ENCODE data around the gene GRIK2. TPM values are rescaled to one million over a fixed set of nuclear protein-coding genes. Genes with fewer than 3 reads are reported as not detected.

Gene GRIK2
- total RNA-seq, 4 donors from 2014 or later: 4.7 to 16.2 (median 7.5) TPM

- no peak overlapping the region for H3K4me3 ChIP-seq
- TF ChIP-seq EP300 (IDR thresholded peaks at IDR 0.05) (no peak), CTCF (IDR thresholded peaks at IDR 0.05) (no peak), POLR2A (IDR thresholded peaks at IDR 0.05) (no peak)
- H3K36me3 ChIP-seq: no peaks in the 10 kb centered on the region
- H3K4me1 ChIP-seq: no peaks in the 10 kb centered on the region
- DNase-seq (ENCODE audit: low spot score in 2 of 2): no peak
- H3K27ac ChIP-seq: no peak overlapping the region
- WGBS, 2 donors: 44 to 77% methylated on average over 3 of the region's 3 CpGs
- H3K9me3 ChIP-seq: no peaks in the 10 kb centered on the region
- no peaks in the 10 kb centered on the region for H3K27me3 ChIP-seq
Observed at GRCh38 chr6:101486124-101486523, 92.6 kb downstream of the GRIK2 start.

- H3K4me1 ChIP-seq: no peaks in the 10 kb centered on the region
- no peak overlapping the region for H3K27ac ChIP-seq
- no peaks in the 10 kb centered on the region for H3K27me3 ChIP-seq
- no peaks in the 10 kb centered on the region for H3K36me3 ChIP-seq
- no peaks in the 10 kb centered on the region for H3K9me3 ChIP-seq
- no peak for TF ChIP-seq POLR2A (IDR thresholded peaks at IDR 0.05)
- no peak for TF ChIP-seq EP300 (IDR thresholded peaks at IDR 0.05)
- no peak for TF ChIP-seq CTCF (IDR thresholded peaks at IDR 0.05)
- DNase-seq (ENCODE audit: low spot score in 2 of 2): no peak
- H3K4me3 ChIP-seq: no peak overlapping the region
- WGBS, 2 donors: 76 to 80% methylated on average over 3 of the region's 3 CpGs
Observed at GRCh38 chr6:101486726-101487125, 93.2 kb downstream of the GRIK2 start.

DNA sequence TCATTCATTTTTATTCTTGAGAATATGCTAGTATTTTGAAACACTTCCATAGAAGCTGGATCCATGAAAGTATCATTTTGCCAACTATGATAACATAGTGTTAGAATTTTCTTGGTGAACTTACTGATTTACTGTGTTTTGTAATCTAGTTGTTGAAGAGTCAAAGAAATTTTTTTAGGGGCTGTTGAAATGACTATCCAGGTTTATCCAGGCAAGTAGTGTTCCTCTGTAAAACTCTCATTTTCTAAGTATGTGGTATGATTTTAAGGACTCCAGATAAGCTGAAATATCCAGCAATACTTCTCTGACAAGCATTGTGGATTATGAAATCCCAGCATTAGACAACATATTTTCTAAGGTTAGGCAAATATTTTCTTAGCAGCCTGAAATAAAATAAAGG is 95.9 kb downstream of the GRIK2 start:
- Histone ChIP-seq H3K9me3 (no peaks in the 10 kb centered on the region), H3K4me1 (no peaks in the 10 kb centered on the region), H3K36me3 (no peaks in the 10 kb centered on the region), H3K27ac (no peak overlapping the region), H3K27me3 (no peaks in the 10 kb centered on the region), H3K4me3 (no peak overlapping the region)
- DNase-seq (ENCODE audit: low spot score in 2 of 2): no peak
- TF ChIP-seq CTCF (IDR thresholded peaks at IDR 0.05) (no peak), POLR2A (IDR thresholded peaks at IDR 0.05) (no peak), EP300 (IDR thresholded peaks at IDR 0.05) (no peak)

- Histone ChIP-seq H3K9me3 (peaks cover 0 to 4% (median 0%) of the 10 kb centered on the region in 4 donors), H3K4me3 (no peak overlapping the region), H3K27ac (no peak overlapping the region), H3K36me3 (no peaks in the 10 kb centered on the region), H3K4me1 (no peaks in the 10 kb centered on the region), H3K27me3 (no peaks in the 10 kb centered on the region)
- TF ChIP-seq CTCF (IDR thresholded peaks at IDR 0.05): no peak
- no peak for TF ChIP-seq EP300 (IDR thresholded peaks at IDR 0.05)
- no peak for TF ChIP-seq POLR2A (IDR thresholded peaks at IDR 0.05)
- DNase-seq (ENCODE audit: low spot score in 2 of 2): no peak
- WGBS, 2 donors: 70 to 71% methylated on average over 3 of the region's 3 CpGs
Observed at GRCh38 chr6:101490857-101491256, 97.3 kb downstream of the GRIK2 start.

GRCh38 chr6:101502818-101503217 is 109.3 kb downstream of the GRIK2 start:
- Histone ChIP-seq H3K4me3 (no peak overlapping the region), H3K4me1 (no peaks in the 10 kb centered on the region), H3K27me3 (no peaks in the 10 kb centered on the region), H3K27ac (no peak overlapping the region), H3K9me3 (no peaks in the 10 kb centered on the region), H3K36me3 (no peaks in the 10 kb centered on the region)
- 65 to 77% methylated on average over 1 of the region's 1 CpG for WGBS, 2 donors
- no peak for TF ChIP-seq CTCF (IDR thresholded peaks at IDR 0.05)
- TF ChIP-seq POLR2A (IDR thresholded peaks at IDR 0.05): no peak
- TF ChIP-seq EP300 (IDR thresholded peaks at IDR 0.05): no peak
- no peak for DNase-seq (ENCODE audit: low spot score in 2 of 2)

Measured in tibial nerve (tissue), 4 donors.